CD4-positive, alpha-beta T cell treated with Interleukin-1 beta for 1 hour (primary cell): ENCODE data around the gene ZFYVE1.
"Not testable (repeated sequence)": the region's sequence is repeated elsewhere in the genome, so short reads cannot be mapped to it uniquely, and the experiment has no call there.

Source experiments
- DNase-seq, 2 donors: peaks; one replicate each; pipeline ENCODE4 v3.0.0-alpha.2; 2020 to 2022

The ZFYVE1 gene

GRCh38 chr14:73026845-73027542 lies at the start of gene ZFYVE1:
ZFYVE1 (minus strand) TSS chr14:73027106; CDS start chr14:73024508, 2,598 bp downstream.
- DNase-seq = peak; percentile 92

- DNase-seq = no peak
These were observed 42.7 kb upstream of the ZFYVE1 start for GRCh38 chr14:73069585-73069984.

GRCh38 chr14:73058922-73059673 lies 32.2 kb upstream of the ZFYVE1 start:
- no peak for DNase-seq

GRCh38 chr14:73058224-73058921 lies 31.5 kb upstream of the ZFYVE1 start, which contains the start of gene RBM25:
RBM25 (plus strand) TSS chr14:73058534; CDS start chr14:73071642, 13,108 bp downstream.
- peak; percentile 97 to 98 for DNase-seq

GRCh38 chr14:73057944-73058223 lies 31.0 kb upstream of the ZFYVE1 start:
- no peak for DNase-seq

- DNase-seq = no peak
These were observed 28.3 kb upstream of the ZFYVE1 start for GRCh38 chr14:73055251-73055650.

GRCh38 chr14:73049428-73049827 lies 22.5 kb upstream of the ZFYVE1 start:
- no peak for DNase-seq

GRCh38 chr14:73047808-73048207 lies 20.9 kb upstream of the ZFYVE1 start:
- no peak for DNase-seq

GRCh38 chr14:73036706-73037450 lies 10.0 kb upstream of the ZFYVE1 start:
- DNase-seq = not testable (repeated sequence)

GRCh38 chr14:73027984-73028383 lies 1.1 kb upstream of the ZFYVE1 start:
- no peak for DNase-seq

GRCh38 chr14:73027546-73027945 lies 640 bp upstream of the ZFYVE1 start:
- DNase-seq = no peak

- DNase-seq = no peak
These were observed 562 bp downstream of the ZFYVE1 start for GRCh38 chr14:73026243-73026844.

- no peak for DNase-seq
These were observed 1.4 kb downstream of the ZFYVE1 start for GRCh38 chr14:73025544-73025943.

GRCh38 chr14:73022051-73022450 lies 4.9 kb downstream of the ZFYVE1 start:
- no peak for DNase-seq

- not testable (repeated sequence) for DNase-seq
These were observed 10.9 kb downstream of the ZFYVE1 start for GRCh38 chr14:73016011-73016410.

- DNase-seq = not testable (repeated sequence)
These were observed 11.4 kb downstream of the ZFYVE1 start for GRCh38 chr14:73015552-73015951.

- no peak for DNase-seq
These were observed 12.8 kb downstream of the ZFYVE1 start for GRCh38 chr14:73014105-73014504.

GRCh38 chr14:73011189-73011588 lies 15.7 kb downstream of the ZFYVE1 start:
- not testable (repeated sequence) for DNase-seq

- DNase-seq = no peak
These were observed 18.4 kb downstream of the ZFYVE1 start for GRCh38 chr14:73008501-73008900.

- DNase-seq = no peak
These were observed 19.1 kb downstream of the ZFYVE1 start for GRCh38 chr14:73007835-73008234.

GRCh38 chr14:73004641-73005040 lies 22.3 kb downstream of the ZFYVE1 start:
- DNase-seq = not testable (repeated sequence)

- DNase-seq = no peak
These were observed 23.2 kb downstream of the ZFYVE1 start for GRCh38 chr14:73003681-73004080.

- DNase-seq = no peak
These were observed 26.8 kb downstream of the ZFYVE1 start for GRCh38 chr14:73000073-73000472.
